Activated CD8-positive, alpha-beta memory T cell treated with anti-CD3 and anti-CD28 coated beads, Interleukin-2, amount 50 U/mL, for 48 hours (primary cell): ENCODE results near the gene CIRBP.
"Not testable (repeated sequence)": the region's sequence is repeated elsewhere in the genome, so short reads cannot be mapped to it uniquely, and the experiment has no call there.

ENCODE experiments used
- DNase-seq: peaks from one replicate; pipeline ENCODE4 v3.0.0-alpha.2; 2020

Gene CIRBP

DNA sequence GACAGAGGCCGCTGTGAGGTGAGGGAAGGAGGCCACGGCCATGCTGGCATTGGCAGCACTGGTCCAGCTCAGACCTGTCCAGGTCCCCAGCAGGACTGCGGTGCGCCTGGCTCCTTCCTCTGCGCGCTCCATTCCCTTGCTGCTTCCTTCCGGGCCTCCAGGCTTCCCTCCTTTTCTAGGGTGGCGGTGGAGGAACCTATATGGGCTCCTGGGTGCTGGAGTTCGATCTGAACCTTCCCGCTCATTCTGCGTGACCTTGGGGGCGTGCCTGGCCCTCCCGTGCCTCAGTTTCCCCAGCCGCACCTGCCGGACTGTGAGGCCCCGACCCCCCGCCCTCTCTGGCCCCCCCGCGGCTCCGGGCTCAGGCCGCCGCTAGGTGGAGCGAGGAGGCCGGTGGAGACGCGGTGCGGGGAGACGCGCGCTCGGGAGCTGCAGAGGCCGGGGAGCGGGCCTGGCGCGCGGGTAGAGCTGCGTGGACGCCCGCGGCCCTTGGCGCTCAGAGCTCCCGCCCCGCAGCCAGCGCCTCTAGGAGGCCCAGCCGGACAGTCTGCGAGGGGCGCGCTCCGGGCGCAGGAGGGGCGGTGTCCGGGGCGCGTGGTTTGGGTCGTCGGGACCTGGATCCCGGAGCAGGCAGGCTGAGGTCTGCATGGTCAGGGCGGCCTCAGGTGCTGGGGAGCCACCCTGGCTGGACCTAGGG lies 46.5 kb downstream of the CIRBP start:
- DNase-seq, result peak; percentile 66

DNA sequence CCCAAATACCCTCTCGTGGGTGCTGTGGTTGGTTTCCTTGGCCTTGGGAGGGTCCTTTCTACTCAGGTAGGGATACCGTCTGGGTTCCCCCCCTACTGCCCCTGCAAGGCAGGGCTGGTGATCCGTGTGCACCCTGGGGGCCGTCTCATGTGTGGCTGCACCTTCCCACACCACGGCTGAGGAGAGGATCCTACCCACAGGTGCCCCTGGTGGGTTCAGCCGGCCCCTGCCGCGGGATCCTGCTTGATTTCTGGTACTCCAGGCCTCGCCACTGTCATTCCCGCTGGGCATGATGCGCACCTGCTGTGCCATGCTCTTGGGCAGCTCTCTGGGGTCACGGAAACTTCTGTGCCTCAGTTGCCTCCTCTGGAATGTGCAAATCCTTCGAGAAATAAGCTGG lies 47.3 kb downstream of the CIRBP start:
- DNase-seq, result no peak

DNA sequence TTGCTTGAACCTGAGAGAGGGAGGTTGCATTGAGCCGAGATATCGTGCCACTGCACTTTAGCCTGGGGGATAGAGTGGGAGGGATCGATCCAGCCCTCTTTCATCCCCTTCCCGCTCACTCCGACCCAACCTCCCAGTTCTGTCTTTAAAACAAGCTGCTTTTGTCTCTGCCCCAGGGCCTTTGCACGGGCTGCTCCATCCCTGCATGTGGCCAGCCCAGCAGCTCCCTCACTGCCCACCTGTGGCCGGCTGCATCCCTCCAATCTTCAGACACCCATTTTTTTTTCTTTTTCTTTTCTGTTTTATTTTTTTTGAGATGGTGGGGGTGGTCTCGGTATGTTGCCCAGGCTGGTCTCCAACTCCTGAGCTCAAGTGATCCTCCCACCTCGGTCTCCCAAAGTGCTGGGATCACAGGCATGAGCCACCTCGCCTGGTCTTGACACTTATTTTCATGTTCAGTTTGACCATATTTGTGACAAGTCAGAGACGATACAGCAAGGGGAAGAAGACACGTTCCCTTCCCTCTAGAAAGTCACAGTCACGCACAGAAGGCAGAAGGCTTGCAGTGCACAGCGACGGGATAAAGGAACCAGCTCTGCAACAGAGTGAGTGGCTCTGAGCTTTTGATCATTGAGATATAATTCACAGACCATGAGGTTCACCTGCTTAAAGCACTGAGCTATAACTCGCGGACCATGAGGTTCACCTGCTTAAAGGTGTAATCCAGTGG lies 48.3 kb downstream of the CIRBP start:
- no peak for DNase-seq

DNA sequence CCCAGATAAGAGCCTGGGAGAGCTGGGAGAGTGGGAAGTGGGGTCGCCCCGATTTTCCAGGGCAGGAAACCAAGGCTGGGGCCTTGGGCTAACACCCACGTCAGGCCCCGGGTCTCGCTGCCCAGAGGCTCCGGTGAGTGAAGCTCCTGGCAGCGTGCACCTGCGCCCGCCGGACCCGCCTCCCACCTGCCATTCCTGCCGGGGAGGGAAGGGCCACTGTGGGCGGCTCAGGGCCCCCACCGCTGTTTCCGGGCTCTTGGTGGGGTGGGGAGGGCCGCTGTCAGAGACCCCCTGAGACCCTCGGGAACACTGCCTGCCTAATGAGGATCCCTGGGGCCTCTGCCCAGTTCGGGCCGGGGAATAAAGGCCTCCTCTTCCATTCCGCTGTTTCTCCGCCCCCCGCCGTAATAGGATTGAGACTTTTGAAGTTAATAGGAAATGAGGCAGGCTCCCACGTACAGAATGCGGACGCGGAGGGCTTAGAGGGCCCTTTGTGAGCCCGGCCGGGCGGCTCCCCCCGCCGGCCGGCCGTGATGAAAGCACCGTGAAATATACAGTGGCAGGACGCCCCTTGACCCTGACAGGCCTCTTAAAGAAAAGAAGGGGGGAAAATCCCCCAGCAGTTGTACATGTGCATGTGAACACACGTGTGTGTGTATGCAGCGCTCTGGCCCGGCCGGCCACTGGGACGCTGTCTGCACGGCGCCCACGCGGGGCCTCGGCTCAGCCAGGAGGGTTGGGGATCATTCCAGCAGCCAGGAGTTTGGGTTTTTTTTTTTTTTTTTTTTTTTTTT lies 49.7 kb downstream of the CIRBP start:
- no peak for DNase-seq

DNA sequence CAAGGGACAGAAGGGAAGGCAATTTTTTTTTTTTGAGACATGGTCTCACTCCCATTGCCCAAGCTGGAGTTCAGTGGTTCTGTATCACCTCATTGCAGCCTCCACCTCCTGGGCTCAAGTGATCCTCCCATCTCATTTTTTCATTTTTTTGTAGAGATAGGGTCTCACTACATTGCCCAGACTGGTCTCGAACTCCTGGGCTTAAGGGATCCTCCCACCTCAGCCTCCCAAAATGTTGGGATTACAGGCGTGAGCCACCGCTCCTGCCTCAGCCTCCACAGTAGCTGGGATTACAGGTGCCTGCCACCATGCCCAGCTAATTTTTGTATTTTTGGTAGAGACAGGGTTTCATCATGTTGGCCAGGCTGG lies 51.1 kb downstream of the CIRBP start:
- DNase-seq, result not testable (repeated sequence)

DNA sequence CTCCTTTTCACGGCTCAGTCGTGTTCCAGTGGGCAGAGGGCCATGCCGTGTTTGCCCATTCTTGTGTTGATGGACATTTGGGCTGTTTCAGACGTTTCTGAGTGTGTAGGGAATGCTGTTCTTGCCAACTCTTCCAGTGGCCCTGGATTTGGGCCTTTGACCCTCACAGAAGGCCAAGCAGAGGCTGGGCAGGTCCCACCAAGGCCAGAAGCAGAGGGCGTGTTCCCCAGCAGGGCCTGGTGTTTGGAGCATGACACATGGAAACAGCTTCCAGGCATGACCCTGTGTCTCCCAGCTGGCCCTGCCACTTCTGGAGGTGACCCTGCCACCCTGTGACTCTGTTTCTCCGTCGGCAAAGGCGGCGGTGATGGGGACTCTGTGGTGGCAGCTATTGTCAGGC lies 52.4 kb downstream of the CIRBP start:
- no peak for DNase-seq

DNA sequence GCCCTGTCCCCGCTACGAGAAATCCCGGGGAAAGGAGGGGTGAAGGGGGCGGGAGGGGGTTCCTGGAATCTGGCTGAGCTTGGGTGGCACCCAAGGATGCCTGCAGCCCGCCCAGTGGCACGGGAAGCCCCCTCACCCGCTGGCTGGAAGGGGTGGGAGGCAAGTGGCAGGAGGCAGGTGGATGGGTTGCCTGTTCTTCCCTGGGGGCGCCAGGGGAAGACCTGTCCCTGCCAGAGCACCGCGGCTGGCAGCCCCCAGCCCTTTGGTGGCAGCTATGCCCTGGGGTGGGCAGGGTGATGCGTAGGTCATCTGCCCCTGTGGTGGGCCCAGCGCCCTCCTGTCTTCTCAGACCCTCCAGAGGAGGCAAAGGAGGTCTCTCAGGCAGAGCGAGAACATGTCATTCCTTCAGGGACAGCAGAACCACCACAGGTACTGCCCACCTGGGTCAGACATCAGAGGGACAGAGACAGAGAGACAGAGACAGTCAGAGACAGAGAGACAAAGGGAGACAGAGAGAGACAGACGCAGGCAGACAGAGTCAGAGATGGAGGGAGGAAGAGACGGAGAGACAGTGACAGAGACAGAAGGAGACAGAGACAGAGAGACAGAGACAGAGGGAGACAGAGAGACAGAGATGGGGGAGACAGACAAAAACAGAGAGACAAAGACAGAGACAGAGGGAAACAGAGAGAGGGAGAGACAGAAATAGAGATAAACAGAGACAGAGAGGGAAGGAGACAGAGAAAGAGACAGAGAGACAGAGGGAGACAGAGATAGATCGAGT lies 53.3 kb downstream of the CIRBP start:
- no peak for DNase-seq

DNA sequence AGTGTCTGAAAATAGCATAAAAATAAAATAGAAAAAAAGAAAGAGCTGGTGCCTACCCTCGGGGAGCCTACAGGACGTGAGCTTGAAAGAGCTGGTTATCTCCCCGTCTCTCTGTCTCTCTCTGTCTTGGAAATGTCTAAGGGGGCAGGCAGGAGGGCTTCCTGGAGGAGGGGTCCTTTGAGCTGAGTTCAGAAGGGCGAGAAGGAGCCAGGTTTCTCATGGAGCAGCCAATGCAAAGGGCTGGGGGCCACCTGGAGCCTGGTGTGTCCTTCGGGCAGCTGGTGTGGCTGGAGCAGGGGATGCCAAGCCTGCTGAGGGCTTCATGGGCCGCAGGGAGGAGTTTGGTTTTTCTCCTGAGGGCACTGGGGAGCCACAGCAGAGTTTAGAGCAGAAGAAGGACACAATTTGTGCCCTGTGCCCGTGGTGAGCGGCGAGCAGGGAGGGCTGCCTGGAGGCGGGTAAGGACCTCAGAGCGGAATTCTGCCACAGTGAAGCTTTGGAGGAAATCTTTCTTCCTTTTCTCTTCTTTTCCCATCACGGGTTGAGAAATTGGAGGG lies 55.2 kb downstream of the CIRBP start:
- DNase-seq, result no peak
